IPS-18c (cell line): Measurements from ENCODE around the gene TMEM130.

ENCODE experiments used
- H3K4me3 ChIP-seq: 2 replicates; pipeline ENCODE4 v1.7.0; 2013; ENCODE audit warnings: low read depth, mild to moderate bottlenecking, low read length, moderate library complexity; ENCODE audit not compliant: insufficient read depth
- H3K9me3 ChIP-seq: one replicate; pipeline ENCODE4 v1.6.1; 2013; ENCODE audit warnings: mild to moderate bottlenecking, low read length, moderate library complexity; ENCODE audit not compliant: control insufficient read depth, insufficient read depth

TMEM130 gene

GRCh38 chr7:98869597-98870120 lies at the start of gene TMEM130:
Gene TMEM130 (minus strand): TSS chr7:98870014. CDS start chr7:98869861, 153 bp downstream.
- no peaks in the 10 kb centered on the region for H3K9me3 ChIP-seq
- peak within 1 kb of the TSS; percentile 69 for H3K4me3 ChIP-seq

GRCh38 chr7:98917331-98917730 lies 47.5 kb upstream of the TMEM130 start:
- H3K4me3 ChIP-seq = no peak overlapping the region

GRCh38 chr7:98913612-98914011 lies 43.8 kb upstream of the TMEM130 start:
- no peak overlapping the region for H3K4me3 ChIP-seq
- H3K9me3 ChIP-seq = no peaks in the 10 kb centered on the region

More at GRCh38 chr7:98917331-98917730, 47.5 kb upstream of the TMEM130 start:
- H3K9me3 ChIP-seq = no peaks in the 10 kb centered on the region

- no peaks in the 10 kb centered on the region for H3K9me3 ChIP-seq
- no peak overlapping the region for H3K4me3 ChIP-seq
These were observed 43.2 kb upstream of the TMEM130 start for GRCh38 chr7:98913026-98913425.

GRCh38 chr7:98911916-98912315 lies 42.1 kb upstream of the TMEM130 start:
- Histone ChIP-seq H3K9me3 (no peaks in the 10 kb centered on the region), H3K4me3 (no peak overlapping the region)

GRCh38 chr7:98910427-98910826 lies 40.6 kb upstream of the TMEM130 start:
- Histone ChIP-seq H3K4me3 (no peak overlapping the region), H3K9me3 (no peaks in the 10 kb centered on the region)

- H3K4me3 ChIP-seq = no peak overlapping the region
- H3K9me3 ChIP-seq = no peaks in the 10 kb centered on the region
These were observed 39.7 kb upstream of the TMEM130 start for GRCh38 chr7:98909487-98909886.

- Histone ChIP-seq H3K9me3 (no peaks in the 10 kb centered on the region), H3K4me3 (no peak overlapping the region)
These were observed 38.8 kb upstream of the TMEM130 start for GRCh38 chr7:98908585-98908984.

GRCh38 chr7:98907570-98907969 lies 37.8 kb upstream of the TMEM130 start:
- no peak overlapping the region for H3K4me3 ChIP-seq
- no peaks in the 10 kb centered on the region for H3K9me3 ChIP-seq

- H3K4me3 ChIP-seq = no peak overlapping the region
- H3K9me3 ChIP-seq = no peaks in the 10 kb centered on the region
These were observed 33.4 kb upstream of the TMEM130 start for GRCh38 chr7:98903246-98903645.

GRCh38 chr7:98902523-98902922 lies 32.7 kb upstream of the TMEM130 start:
- no peak overlapping the region for H3K4me3 ChIP-seq
- no peaks in the 10 kb centered on the region for H3K9me3 ChIP-seq

- Histone ChIP-seq H3K9me3 (no peaks in the 10 kb centered on the region), H3K4me3 (no peak overlapping the region)
These were observed 31.0 kb upstream of the TMEM130 start for GRCh38 chr7:98900815-98901214.

GRCh38 chr7:98899816-98900215 lies 30.0 kb upstream of the TMEM130 start:
- Histone ChIP-seq H3K4me3 (no peak overlapping the region), H3K9me3 (no peaks in the 10 kb centered on the region)

- H3K4me3 ChIP-seq = no peak overlapping the region
These were observed 22.8 kb upstream of the TMEM130 start for GRCh38 chr7:98892609-98893008.

GRCh38 chr7:98887038-98887437 lies 17.2 kb upstream of the TMEM130 start:
- no peaks in the 10 kb centered on the region for H3K9me3 ChIP-seq
- H3K4me3 ChIP-seq = no peak overlapping the region

More at GRCh38 chr7:98892609-98893008, 22.8 kb upstream of the TMEM130 start:
- no peaks in the 10 kb centered on the region for H3K9me3 ChIP-seq

GRCh38 chr7:98884416-98884815 lies 14.6 kb upstream of the TMEM130 start:
- no peak overlapping the region for H3K4me3 ChIP-seq

GRCh38 chr7:98881561-98882315 lies 11.9 kb upstream of the TMEM130 start:
- Histone ChIP-seq H3K4me3 (no peak overlapping the region), H3K9me3 (no peaks in the 10 kb centered on the region)

More at GRCh38 chr7:98884416-98884815, 14.6 kb upstream of the TMEM130 start:
- no peaks in the 10 kb centered on the region for H3K9me3 ChIP-seq

GRCh38 chr7:98880485-98880884 lies 10.7 kb upstream of the TMEM130 start:
- H3K4me3 ChIP-seq = no peak overlapping the region
- H3K9me3 ChIP-seq = peaks cover 2% of the 10 kb centered on the region

GRCh38 chr7:98879979-98880315 lies 10.1 kb upstream of the TMEM130 start:
- Histone ChIP-seq H3K4me3 (no peak overlapping the region), H3K9me3 (peaks cover 2% of the 10 kb centered on the region)
